Tibial nerve (tissue), 4 donors: Measurements from ENCODE around the gene ZFP1. TPM values are rescaled to one million over a fixed set of nuclear protein-coding genes. Genes with fewer than 3 reads are reported as not detected.

Experiments used
- DNase-seq, 2 donors: peaks; one replicate each; pipeline ENCODE4 v3.0.0-alpha.2; 2019; ENCODE audit warnings: low spot score in 2 of 2
- H3K27ac ChIP-seq, 4 donors: fragments of 200-600 bp; sonication (generic) in 3 of 4; one replicate each; pipeline ENCODE4 v1.5.1; 2017 to 2019; ENCODE audit warnings: mild to moderate bottlenecking in 1 of 4
- H3K27me3 ChIP-seq, 2 donors: fragments of 200-600 bp; sonication (generic) in 1 of 2; one replicate each; pipeline versions ENCODE4 v1.5.1 to v1.6.0; 2017 to 2019
- H3K36me3 ChIP-seq, 3 donors: fragments of 200-600 bp; sonication (generic); one replicate each; pipeline ENCODE4 v1.5.1; 2018 to 2019
- H3K4me1 ChIP-seq, 4 donors: fragments of 200-600 bp; sonication (generic) in 3 of 4; one replicate each; pipeline ENCODE4 v1.5.1; 2017 to 2019
- H3K4me3 ChIP-seq, 4 donors: fragments of 200-600 bp; sonication (generic) in 3 of 4; one replicate each; pipeline ENCODE4 v1.5.1; 2017 to 2019; ENCODE audit warnings: mild to moderate bottlenecking in 1 of 4, moderate library complexity in 1 of 4
- H3K9me3 ChIP-seq, 4 donors: fragments of 200-600 bp; sonication (generic) in 3 of 4; one replicate each; pipeline ENCODE4 v1.5.1; 2017 to 2019
- EP300 ChIP-seq, 2 donors: sonication (generic); formaldehyde crosslinking; IDR thresholded peaks; one replicate each; pipeline ENCODE4 v1.6.1; 2017; ENCODE audit warnings: antibody characterized with exemption in 2 of 2, mild to moderate bottlenecking in 1 of 2
- POLR2A ChIP-seq, 2 donors: fragments of 450-650 bp; IDR thresholded peaks; one replicate each; pipeline ENCODE4 v1.6.1; 2017; ENCODE audit warnings: antibody characterized with exemption in 2 of 2, mild to moderate bottlenecking in 2 of 2, moderate library complexity in 2 of 2
- WGBS, 2 donors: methylation state at CpG; one replicate each; pipeline ENCODE4 v1.1.5; 2018; 5-methylcytosine and 5-hydroxymethylcytosine counted together
- total RNA-seq, 4 donors: library from RNA; depleted of rRNA; stranded (reverse); fragments of >200 nt; gene quantifications; one replicate each; pipeline ENCODE4 v1.1.0, GENCODE V29; 2016
- TF ChIP-seq, protein P1 (sequence below), 5 experiments: fragments of 200-600 bp in 3 of 5; fragments of 450-650 bp in 2 of 5; sonication (generic) in 3 of 5; IDR thresholded peaks; one replicate each; pipeline ENCODE4 v1.5.1; 2016 to 2019; ENCODE audit warnings: antibody characterized with exemption in 5 of 5, mild to moderate bottlenecking in 3 of 5, moderate library complexity in 2 of 5

Gene ZFP1
- total RNA-seq, 4 donors from 2014 or later: 6.3 to 12.6 (median 9.5) TPM

GRCh38 chr16:75176926-75177325, 28.6 kb downstream of the ZFP1 start:
- Histone ChIP-seq H3K4me3 (no peak overlapping the region), H3K4me1 (no peaks in the 10 kb centered on the region), H3K9me3 (peaks cover 0 to 63% (median 13%) of the 10 kb centered on the region in 4 donors), H3K36me3 (peaks cover 0 to 13% (median 0%) of the 10 kb centered on the region in 3 donors), H3K27ac (no peak overlapping the region), H3K27me3 (no peaks in the 10 kb centered on the region)
- DNase-seq: no peak
- TF ChIP-seq, protein P1, sequence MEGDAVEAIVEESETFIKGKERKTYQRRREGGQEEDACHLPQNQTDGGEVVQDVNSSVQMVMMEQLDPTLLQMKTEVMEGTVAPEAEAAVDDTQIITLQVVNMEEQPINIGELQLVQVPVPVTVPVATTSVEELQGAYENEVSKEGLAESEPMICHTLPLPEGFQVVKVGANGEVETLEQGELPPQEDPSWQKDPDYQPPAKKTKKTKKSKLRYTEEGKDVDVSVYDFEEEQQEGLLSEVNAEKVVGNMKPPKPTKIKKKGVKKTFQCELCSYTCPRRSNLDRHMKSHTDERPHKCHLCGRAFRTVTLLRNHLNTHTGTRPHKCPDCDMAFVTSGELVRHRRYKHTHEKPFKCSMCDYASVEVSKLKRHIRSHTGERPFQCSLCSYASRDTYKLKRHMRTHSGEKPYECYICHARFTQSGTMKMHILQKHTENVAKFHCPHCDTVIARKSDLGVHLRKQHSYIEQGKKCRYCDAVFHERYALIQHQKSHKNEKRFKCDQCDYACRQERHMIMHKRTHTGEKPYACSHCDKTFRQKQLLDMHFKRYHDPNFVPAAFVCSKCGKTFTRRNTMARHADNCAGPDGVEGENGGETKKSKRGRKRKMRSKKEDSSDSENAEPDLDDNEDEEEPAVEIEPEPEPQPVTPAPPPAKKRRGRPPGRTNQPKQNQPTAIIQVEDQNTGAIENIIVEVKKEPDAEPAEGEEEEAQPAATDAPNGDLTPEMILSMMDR (IDR thresholded peaks at IDR 0.05): no peak
- TF ChIP-seq POLR2A (IDR thresholded peaks at IDR 0.05) (no peak), EP300 (IDR thresholded peaks at IDR 0.05) (no peak)
- 95 to 97% methylated on average over 2 of the region's 2 CpGs for WGBS, 2 donors

DNA sequence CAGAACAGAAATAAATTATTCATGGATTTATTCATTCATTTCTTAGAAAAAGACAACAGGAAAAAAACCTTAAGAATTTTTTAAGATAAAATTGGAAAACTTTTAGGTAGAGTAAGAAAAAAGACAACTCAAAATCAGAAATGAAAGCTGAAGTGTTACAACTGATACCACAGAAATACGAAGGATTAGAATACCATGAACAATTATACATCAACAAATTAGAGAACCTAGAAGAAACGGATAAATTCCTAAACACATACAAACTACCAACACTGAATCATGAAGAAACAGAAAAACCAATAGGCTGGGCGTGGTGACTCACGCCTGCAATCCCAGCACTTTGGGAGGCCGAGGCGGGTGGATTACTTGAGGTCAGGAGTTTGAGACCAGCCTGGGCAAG, 30.9 kb downstream of the ZFP1 start:
- no peak overlapping the region for H3K4me3 ChIP-seq
- WGBS, 2 donors: 94 to 95% methylated on average over 6 of the region's 6 CpGs
- peaks cover 0 to 3% (median 0%) of the 10 kb centered on the region in 3 donors for H3K36me3 ChIP-seq
- DNase-seq: no peak
- H3K27ac ChIP-seq: no peak overlapping the region
- H3K27me3 ChIP-seq: no peaks in the 10 kb centered on the region
- H3K9me3 ChIP-seq: peaks cover 0 to 47% (median 9%) of the 10 kb centered on the region in 4 donors
- no peaks in the 10 kb centered on the region for H3K4me1 ChIP-seq
- TF ChIP-seq EP300 (IDR thresholded peaks at IDR 0.05) (no peak), POLR2A (IDR thresholded peaks at IDR 0.05) (no peak)
- TF ChIP-seq, protein P1 (IDR thresholded peaks at IDR 0.05): no peak

DNA sequence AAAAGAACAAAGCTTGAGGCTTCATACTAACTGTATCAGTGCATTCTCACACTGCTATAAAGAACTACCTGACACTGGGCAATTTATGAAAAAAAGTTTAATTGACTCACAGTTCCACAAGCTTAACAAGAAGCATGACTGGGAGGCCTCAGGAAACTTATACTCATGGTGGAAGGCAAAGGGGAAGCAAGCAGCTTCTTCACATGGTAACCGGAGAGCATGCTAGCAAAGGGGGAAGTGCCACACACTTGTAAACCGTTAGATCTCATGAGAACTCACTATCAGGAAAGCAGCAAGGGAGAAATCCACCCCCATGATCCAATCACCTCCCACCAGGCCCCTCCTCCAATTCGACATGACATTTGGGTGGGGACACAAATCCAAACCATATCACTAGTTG, 33.3 kb downstream of the ZFP1 start:
- Histone ChIP-seq H3K4me1 (no peaks in the 10 kb centered on the region), H3K9me3 (peaks cover 0 to 25% (median 3%) of the 10 kb centered on the region in 4 donors), H3K27ac (no peak overlapping the region), H3K4me3 (no peak overlapping the region), H3K27me3 (no peaks in the 10 kb centered on the region), H3K36me3 (no peaks in the 10 kb centered on the region)
- WGBS, 2 donors: 34 to 35% methylated on average over 3 of the region's 3 CpGs
- TF ChIP-seq EP300 (IDR thresholded peaks at IDR 0.05) (no peak), POLR2A (IDR thresholded peaks at IDR 0.05) (no peak)
- TF ChIP-seq, protein P1 (IDR thresholded peaks at IDR 0.05): no peak
- no peak for DNase-seq

- no peak overlapping the region for H3K27ac ChIP-seq
- H3K27me3 ChIP-seq: no peaks in the 10 kb centered on the region
- H3K9me3 ChIP-seq: peaks cover 0 to 14% (median 0%) of the 10 kb centered on the region in 4 donors
- 74 to 84% methylated on average over 14 of the region's 14 CpGs for WGBS, 2 donors
- H3K4me1 ChIP-seq: no peaks in the 10 kb centered on the region
- TF ChIP-seq EP300 (IDR thresholded peaks at IDR 0.05) (no peak), POLR2A (IDR thresholded peaks at IDR 0.05) (no peak)
- TF ChIP-seq, protein P1 (IDR thresholded peaks at IDR 0.05): no peak
- no peak overlapping the region for H3K4me3 ChIP-seq
- no peaks in the 10 kb centered on the region for H3K36me3 ChIP-seq
- DNase-seq: no peak
Observed at GRCh38 chr16:75188832-75189477, 40.6 kb downstream of the ZFP1 start.

DNA sequence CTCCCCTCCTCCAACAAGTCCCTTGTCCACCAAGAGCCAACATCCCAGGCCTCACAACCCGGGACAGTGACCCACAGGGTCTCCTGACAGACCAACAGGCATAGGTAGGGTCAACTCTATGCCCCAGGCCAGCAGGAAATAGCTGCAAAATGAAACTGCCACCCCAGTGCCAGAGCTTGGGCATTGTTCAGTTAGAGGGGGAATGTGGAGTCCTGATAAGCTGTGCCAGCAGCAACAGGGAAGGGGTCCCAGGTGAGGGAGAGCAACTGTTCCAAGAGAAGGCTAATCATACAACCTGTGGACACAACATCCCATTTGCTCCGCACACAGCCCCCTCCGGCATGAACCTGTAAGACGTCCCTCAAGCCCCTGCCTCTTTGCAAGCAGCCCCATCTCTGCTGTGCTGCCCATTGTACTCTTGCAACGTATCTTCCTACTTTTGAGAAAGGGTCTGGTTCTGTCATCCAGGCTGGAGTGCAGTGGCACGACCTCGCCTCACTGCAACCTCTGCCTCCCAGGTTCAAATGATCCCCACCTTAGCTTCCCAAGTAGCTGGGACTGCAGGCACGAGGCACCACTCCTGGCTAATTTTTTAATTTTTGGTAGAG, 41.4 kb downstream of the ZFP1 start:
- WGBS, 2 donors: 69 to 77% methylated on average over 8 of the region's 8 CpGs
- no peak overlapping the region for H3K4me3 ChIP-seq
- peaks cover 0 to 14% (median 0%) of the 10 kb centered on the region in 4 donors for H3K9me3 ChIP-seq
- H3K27ac ChIP-seq: no peak overlapping the region
- DNase-seq: no peak
- TF ChIP-seq, protein P1 (IDR thresholded peaks at IDR 0.05): no peak
- no peak for TF ChIP-seq POLR2A (IDR thresholded peaks at IDR 0.05)
- TF ChIP-seq EP300 (IDR thresholded peaks at IDR 0.05): no peak
- no peaks in the 10 kb centered on the region for H3K36me3 ChIP-seq
- no peaks in the 10 kb centered on the region for H3K4me1 ChIP-seq
- no peaks in the 10 kb centered on the region for H3K27me3 ChIP-seq
